GM18498 (cell line): ENCODE data around the gene SLC8A1.

Experiments used
- ATAC-seq: cut with Tn5 transposase; IDR thresholded peaks from one replicate; pipeline ENCODE4 v1.9.1; 2021; ENCODE audit warnings: mild to moderate bottlenecking, moderate library complexity; ENCODE audit not compliant: unreplicated experiment

SLC8A1 gene

DNA sequence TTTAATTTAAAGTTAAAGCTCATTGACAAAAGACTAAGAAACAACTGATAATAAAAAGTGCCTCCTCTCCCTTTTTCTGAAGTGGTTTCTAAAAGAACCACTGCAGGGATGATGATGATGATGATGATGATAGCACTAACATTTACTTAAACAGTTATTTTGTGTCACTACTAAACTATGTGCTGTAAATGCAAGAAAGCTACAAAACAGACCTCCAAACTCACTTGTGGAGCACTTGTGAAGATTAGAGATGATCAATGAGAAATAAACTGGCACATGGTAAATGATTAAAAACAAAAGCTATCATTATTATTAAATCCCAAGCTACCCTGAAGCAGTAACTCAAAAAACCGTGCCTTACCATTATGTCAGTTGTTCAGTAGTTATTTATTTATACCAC lies 88.7 kb downstream of the SLC8A1 start:
- ATAC-seq: no peak

DNA sequence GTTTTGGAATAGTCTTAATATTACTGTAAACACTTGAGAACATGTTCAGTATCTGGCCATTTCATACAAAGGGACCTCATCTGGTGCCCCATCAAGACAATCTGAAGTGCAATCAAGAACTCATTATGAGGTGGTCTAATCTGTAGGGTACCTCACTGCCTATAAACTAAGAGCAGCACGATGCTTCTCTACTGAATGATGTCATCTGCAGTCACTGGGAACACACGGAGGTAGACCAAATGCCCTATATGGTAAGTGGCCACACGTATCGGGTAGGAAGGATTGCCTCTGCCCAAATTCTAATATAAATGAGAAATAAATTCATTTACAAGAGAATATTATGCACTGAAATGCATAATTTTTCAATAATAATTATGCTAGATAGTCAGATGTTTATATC lies 90.4 kb downstream of the SLC8A1 start:
- no peak for ATAC-seq

DNA sequence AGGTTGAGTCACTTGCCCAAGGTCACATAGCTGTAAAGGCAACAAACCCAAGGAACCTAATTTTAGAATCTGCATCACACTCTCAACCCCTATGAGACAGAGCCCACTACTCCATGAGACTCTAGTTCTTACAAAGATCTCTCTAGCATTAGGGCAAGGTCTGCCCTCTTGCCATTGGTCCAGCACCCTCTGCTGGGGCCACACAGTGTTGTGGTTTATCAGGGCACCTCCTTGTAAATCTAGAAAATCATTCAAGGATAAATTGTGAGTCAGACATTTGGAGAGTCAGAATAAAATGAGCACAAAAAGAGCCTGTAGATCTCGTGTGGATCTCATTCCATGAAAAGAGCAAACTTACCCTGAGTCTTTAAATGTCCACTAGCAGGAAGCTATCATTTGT lies 91.2 kb downstream of the SLC8A1 start:
- no peak for ATAC-seq

DNA sequence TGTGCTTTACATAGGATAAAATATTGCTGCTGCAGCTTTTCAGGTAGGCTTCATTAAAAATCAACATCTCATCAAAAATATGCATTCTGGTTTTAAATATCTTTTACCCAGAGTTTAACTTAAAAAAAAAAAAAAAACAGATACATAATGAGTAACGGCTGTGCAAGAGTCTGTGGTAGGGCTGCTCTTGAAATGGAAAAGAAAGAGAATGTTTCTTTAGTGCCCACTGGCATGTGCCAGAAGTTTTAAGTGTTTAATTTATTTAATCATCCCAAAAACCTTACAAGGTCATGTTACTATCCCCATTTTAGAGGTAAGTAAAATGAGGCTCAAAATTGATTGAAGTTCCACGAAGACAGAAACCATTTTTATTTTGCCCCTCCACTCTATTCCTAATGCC lies 92.1 kb downstream of the SLC8A1 start:
- no peak for ATAC-seq

DNA sequence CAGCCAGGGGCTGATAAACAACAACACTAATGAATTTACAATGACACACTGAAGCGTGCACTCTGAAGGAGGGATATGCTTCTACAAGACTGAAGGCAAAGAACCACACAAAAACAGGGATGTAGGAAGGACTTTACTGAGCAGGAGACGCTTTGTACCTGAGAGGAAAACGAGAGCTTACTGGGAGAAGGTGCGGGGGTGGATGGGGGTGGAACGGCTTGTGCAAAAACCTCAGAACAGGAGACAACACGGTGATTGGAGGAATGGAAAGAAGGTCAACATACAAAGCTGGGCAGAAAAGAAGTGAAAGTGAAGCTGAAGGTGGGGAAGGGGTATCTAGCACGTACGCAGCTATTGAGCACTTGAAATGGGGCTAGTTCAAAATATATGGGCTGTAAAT lies 93.1 kb downstream of the SLC8A1 start:
- no peak for ATAC-seq

DNA sequence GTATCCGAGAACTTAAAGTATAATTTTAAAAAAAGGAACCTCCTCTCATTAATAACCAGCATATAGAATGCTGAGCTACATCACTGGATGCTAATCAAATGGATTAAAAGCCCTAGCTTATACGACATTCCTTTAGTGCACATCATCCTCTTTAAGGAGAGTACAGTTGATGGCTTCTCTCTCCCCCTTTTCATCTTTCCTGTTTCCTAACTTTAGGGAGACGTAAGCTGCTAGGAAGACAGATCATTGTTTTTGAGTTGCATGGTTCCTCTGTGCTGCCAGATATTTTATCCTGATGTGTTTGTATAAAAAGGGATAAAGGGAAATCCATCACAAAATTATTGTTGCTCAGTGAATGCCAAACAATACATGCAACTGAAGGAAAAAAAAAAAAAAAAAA lies 94.2 kb downstream of the SLC8A1 start:
- no peak for ATAC-seq

DNA sequence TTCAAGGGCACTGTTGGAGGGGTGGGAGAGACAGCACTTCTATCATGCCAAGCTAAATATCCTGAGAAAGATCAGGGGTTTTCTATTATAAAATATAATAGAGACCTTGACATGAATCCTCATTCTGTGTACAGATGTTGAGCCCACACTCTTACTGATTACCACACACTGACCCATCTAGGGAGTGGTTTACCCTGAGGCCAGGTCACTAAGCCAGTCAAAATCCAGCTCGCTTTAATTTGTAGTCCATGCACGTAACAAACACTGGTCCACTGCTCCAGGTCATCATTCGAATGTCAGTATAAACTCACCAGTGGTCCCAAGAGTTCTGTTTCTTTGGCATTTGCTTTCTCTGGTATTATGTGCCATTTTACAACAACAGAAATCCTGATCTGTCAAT lies 96.4 kb downstream of the SLC8A1 start:
- ATAC-seq: no peak

DNA sequence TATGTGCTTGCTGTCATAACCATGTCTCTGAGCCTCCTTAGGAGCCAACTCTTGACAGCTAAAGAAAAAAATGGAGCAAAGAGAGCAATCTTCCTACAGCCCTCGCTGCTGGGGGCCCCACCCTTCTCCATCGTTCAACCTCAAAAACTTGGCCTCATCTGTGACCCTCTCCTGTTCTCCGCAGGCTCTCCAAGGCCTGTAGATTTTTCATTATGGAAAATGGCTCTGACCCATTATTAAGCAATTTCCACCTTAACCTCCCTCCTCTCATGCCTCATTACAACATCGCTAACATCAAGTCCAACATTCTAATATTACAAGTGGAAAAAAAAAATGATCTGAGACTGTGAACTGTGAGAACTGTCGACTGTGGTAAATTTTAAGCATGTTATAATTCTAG lies 98.7 kb downstream of the SLC8A1 start:
- no peak for ATAC-seq

DNA sequence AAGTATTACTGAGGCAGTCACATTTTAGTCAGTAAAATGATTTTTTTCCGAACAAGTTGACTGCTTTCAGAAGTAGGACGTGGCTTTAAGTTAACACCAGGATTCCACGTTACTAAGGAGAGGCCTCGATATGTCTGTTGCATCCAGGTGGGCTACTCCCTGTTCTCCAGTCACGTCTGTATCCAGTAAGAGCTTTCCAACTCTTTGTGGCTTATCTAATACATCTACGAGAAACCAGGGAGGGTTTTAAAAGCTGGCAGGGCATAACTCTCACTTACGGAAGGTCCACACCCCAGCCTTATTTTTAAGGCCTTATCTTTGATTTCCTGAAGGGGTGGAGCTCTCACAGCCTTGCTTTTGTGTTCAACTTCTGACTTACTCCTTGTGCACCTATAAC lies 99.2 kb downstream of the SLC8A1 start:
- no peak for ATAC-seq

DNA sequence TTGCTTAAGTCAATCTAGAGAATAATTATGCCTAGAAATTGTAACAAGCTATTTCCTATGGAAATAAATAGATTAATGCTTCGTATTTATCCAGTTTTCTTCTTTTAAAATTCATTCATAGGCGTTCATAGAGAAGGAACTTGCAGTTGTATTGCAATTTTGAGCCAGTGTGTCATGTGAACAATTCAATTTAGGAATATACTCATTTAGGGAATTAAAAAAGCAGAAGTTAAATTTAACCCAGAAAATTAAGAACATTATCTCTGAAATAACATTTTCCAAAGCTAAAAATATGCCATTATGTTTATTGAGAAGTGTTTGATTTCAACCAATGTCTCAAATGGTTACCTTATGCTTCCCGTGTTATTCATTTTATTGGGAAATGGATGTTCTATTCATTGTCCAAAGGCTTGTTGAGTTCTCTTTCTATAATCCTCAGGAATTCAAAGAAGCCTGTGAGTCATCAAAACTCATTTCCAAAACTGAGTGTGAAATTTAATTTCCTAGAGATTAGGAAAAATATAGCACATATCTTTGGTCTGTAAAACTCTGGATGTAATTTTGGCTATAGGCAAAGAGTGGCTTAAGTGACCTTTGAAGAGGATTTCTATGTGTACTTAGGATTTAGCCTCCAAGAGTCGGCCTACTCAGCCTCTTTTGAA lies 99.7 kb downstream of the SLC8A1 start:
- ATAC-seq: no peak

DNA sequence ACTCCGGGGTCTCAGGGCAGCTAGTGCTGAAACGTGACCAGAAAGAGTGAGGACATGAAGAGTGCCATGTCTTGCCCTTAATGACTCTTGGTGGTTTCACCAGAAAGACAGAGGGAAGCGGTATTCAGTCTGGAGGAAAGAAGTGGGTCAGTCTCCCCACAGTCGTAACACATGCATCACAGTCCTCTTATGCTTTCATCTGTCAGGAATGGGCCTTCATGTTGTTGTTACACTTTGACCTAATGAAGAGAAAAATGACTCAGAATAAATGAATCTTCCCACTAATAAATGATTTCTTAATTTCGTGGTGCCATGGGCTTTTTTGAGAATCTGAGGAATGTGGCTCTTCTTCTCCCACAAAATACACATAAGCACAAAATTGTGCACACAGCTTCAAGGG lies 103.2 kb downstream of the SLC8A1 start:
- ATAC-seq: no peak

DNA sequence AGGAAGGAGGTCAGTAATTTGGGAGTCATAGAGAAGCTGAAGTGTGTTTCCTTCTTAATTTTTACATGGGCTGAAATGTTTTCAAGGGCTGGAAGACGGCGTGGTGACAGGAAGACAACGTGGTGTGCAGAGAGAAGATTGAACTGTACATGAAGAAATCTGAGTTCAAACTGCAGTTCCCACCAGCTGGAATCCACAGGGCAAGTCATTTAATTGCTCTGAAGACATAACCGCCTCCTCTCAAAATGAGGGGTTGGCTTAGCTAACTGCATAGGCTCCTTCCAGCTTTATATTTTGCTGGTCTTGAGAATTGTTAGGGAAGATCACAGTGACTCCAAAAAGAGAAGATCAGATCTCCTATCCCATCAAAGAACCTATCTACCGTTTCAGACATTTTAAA lies 103.9 kb downstream of the SLC8A1 start:
- ATAC-seq: no peak

DNA sequence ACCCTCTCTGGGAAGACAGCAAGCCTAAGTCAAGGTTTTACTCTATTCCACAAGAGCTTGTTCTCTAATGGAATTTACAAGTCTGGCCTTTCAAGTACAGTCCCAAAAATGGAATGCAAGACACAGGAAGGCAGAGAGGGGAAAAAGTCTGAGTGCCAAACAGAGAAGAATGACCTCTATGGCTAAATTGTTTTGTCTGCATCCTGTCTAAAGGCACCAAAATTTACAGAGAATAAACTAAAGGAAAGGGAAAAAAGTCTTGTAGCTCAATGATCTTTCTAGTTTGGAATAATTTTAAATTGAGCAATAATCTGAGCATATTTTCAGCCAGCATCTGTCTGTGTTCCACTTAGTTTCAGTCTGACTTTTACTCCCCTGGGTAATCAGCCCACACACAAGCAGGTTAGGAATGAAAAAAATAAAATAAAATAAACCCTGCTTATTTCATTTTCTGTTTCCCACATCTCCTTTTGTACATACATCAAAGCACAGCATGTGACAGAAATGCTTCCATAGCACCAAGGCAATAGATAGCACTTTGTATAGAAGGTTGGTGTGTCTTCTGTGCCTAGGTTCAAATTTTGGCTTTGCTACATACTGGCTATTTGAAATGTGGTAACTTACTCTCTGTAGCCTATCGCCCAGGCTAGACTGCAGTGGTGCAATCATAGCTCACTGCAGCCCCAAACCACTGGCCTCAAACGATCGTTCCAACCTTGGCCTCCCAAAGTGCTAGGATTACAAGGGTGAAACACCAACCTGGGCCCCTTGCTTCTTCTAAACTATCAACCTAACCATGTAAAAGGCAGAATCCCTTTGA lies 105.1 kb downstream of the SLC8A1 start:
- ATAC-seq: peak; percentile 48

DNA sequence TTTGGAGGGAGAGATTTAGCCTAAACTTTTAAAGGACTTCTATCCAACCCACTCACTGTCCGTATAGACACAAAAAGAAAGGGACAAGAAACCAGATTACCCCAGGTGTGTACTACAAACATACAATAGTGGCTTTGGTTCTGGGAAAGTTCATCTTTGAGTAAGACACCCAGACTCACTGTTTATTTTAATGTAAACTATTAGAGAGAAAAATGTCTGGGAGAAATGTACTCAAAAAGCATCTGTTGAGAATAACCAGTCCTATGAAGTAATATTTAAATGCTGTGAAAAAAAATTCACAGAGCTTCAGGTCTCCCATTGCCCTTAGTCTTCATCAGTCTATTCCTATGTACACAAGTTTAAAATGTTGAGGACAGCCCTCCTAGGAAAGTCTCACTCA lies 107.5 kb downstream of the SLC8A1 start:
- no peak for ATAC-seq

DNA sequence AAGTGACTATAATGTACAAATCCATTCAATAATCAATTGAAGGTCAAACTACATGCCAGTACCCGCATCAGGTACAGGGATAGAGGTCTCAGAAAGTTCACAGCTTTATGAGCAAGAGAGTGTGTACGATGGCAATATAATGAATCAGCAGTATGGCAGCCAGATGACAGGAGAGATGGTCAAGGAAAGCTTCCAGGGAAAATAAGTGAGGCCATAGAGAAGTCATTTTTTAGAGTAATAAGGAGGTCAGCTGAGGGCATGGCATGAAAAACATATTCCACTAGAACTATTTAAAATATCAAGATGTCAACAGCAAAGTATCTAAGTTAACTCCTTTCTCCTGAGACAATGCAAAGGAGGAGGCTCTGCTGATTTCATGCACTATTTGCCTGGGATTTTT lies 108.0 kb downstream of the SLC8A1 start:
- ATAC-seq: no peak

DNA sequence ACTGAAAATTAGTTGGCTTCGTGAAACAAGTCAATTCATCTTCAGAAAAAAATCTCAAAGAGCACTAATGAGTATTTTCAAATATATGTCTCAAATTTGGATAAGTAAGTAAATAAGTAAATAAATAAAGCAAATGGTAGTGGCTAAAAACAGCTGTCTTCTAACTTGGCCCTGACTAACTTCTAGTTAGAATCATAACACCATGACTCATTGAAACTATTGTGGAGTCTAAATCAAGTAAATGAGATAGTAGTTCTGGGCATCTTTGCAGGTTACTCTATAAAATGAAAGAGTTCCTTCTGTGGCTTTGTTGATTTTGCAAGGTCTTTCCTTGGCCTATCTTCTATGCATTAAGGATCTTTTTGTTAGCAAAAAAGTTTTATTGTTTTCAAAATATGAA lies 110.7 kb downstream of the SLC8A1 start:
- ATAC-seq: no peak

DNA sequence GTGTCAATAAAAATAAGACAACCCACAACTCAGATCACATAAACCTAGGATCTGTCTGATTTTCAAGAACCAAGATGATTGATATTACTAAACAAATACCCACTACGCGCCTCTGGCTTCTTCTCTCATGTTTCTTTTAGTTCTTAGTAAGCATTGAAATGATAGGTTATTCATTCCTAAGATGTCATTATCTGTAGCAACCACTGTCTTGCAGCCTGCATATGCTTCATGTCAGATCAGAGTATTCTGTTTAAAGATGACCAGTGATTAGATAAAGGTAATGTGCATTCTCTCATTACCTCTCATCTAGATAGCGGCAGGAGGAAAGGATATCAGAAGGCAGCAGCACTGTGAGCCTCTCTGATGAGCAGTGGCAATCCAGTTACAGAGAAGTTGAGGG lies 112.9 kb downstream of the SLC8A1 start:
- ATAC-seq: no peak

DNA sequence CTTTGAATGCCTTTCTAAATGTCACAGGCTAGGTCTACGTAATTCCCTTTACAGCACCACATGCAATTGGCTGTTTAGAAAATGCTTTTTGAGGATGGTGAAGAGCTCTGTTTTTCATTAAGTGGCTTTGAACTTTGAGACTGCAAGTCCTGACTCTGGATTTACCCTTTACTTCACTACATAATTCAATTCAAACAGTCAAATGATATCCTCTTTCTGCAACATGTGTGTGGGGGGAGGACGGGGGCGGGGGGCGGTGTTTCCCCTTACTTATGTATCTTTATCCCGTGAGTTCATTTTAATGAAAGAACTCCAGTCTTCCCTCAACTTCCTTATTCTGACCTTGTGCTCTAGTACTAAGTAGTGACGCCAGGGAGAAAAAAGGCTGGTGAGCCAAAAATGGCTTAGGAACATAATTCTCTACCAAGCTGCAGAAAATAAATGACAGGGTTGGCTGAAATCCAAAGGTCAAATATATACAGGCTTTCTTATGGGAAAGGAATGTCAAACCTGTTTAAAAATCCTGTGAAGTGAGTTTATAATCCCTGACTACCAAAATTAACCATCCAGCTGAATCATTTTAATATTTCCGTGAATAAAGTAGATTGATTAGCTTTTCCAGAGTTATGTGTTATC lies 119.6 kb downstream of the SLC8A1 start:
- ATAC-seq: no peak

DNA sequence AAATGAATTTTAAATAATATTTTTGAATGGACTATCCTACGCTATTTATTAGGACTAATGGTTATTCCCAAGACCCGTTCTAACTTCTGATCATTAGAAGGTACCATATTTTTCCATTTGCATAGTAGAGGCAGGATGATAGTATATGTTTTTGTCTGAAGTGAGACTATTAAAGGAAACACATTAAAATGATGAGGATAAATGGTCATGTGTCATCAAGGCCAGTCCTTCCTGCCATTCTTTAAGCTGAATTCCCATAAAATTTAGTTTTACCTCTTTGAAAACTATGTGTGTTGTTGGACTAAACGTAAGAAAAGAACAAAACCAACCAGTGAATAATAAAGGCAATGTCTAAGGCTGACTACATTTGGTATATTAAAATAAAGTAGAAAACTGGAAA lies 121.8 kb downstream of the SLC8A1 start:
- no peak for ATAC-seq

DNA sequence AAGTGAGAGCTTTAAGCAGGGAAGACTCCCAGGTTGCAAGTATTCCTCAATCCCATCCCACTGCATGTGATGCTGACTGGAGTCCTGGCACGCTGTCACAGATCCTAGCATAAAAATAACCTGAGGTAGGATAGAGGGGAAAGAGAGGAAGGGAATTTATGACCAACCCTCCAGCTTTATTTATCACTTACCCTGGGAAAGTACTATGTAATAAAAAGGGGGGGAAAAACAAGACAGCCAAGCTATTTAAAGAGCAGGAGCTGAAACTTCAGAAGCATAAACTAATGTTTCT lies 122.2 kb downstream of the SLC8A1 start:
- no peak for ATAC-seq

DNA sequence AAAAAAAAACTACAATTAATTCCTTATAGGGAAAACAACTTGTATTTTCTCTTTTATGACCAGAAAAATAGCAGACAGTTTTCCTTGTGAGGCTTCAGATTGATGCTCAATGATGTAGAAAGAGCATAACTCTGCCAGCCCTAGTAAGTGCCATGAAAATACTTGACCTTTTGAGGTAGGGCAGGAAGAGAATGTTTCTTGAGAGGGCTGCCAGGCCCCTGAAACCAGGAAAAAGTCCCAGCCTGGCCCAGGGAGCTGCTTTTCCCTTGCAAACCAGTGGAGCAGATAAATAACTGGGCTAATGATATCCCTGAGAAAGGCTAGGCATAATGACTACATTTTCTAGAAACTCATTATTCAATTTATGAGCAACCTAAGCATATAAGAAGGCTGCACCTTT lies 126.8 kb downstream of the SLC8A1 start:
- no peak for ATAC-seq

DNA sequence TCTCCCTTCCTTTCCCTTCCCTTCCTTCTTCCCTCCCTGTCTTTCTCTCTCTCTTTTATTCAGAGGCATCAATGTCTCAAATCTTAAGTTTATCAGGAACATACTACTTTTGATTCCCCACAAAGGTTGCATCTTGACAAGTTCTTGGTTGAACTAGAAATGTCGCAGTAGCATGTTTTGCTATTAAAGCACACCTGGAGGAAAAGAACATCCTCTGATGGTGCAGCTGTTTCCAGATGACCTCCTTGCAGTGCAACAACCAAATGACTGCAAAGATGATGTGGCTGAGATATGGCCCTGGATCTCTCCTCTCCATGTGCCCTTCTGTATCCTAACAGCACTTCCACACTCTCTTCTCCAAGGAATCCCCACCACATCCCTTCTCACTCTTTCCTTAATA lies 127.2 kb downstream of the SLC8A1 start:
- ATAC-seq: no peak
